Left renal cortex interstitium (tissue), 4 donors: ENCODE results near the gene IL11RA. TPM values are rescaled to one million over a fixed set of nuclear protein-coding genes. Genes with fewer than 3 reads are reported as not detected.
A peak's percentile ranks its signal among the peaks of the same experiment; 100 is the strongest.

ENCODE experiments used
- DNase-seq, 4 donors: peaks; one replicate each; pipeline ENCODE4 v3.0.0-alpha.2; 2013; ENCODE audit warnings: low read depth in 4 of 4, low spot score in 2 of 4, missing footprints in 1 of 4
- polyA plus RNA-seq, 4 donors: library from polyadenylated mRNA; unstranded; fragments of 120-200 nt; gene quantifications; one replicate each; pipeline ENCODE4 v1.2.1, GENCODE V29; 2013; ENCODE audit not compliant: insufficient read length in 4 of 4

Gene IL11RA
- polyA plus RNA-seq, 4 donors, result 45.0 to 77.6 (median 68.5) TPM

GRCh38 chr9:34651321-34651720 lies 664 bp upstream of the IL11RA start:
- no peak for DNase-seq

- DNase-seq, result no peak
Measured at GRCh38 chr9:34652602-34653000, 616 bp downstream of the IL11RA start.

GRCh38 chr9:34653151-34654072 lies 1.4 kb downstream of the IL11RA start:
- no peak for DNase-seq

GRCh38 chr9:34654323-34655051 lies 2.5 kb downstream of the IL11RA start:
- no peak for DNase-seq

- DNase-seq, result no peak
Measured at GRCh38 chr9:34655394-34655793, 3.4 kb downstream of the IL11RA start.

GRCh38 chr9:34656992-34657391 lies 5.0 kb downstream of the IL11RA start:
- no peak for DNase-seq

- no peak for DNase-seq
Measured at GRCh38 chr9:34658461-34658860, 6.5 kb downstream of the IL11RA start.

- DNase-seq, result no peak
Measured at GRCh38 chr9:34659592-34660253, 7.7 kb downstream of the IL11RA start.

GRCh38 chr9:34662526-34663302 lies 10.7 kb downstream of the IL11RA start, which contains the start of gene CCL27:
Gene CCL27, minus strand, starts transcription at chr9:34662657. Its CDS starts 24 bp downstream, at chr9:34662633.
- no peak for DNase-seq

- no peak for DNase-seq
Measured at GRCh38 chr9:34663303-34663605, 11.3 kb downstream of the IL11RA start.

- DNase-seq, result peak in 1 of 4 donors; percentile 60
Measured at GRCh38 chr9:34664281-34665066, 12.5 kb downstream of the IL11RA start.

GRCh38 chr9:34665067-34665380 lies 13.0 kb downstream of the IL11RA start:
- DNase-seq, result no peak

- DNase-seq, result peak; percentile 83 to 93 (median 88)
Measured at GRCh38 chr9:34665381-34666250, 13.6 kb downstream of the IL11RA start.

GRCh38 chr9:34669809-34670562 lies 18.0 kb downstream of the IL11RA start:
- no peak for DNase-seq

GRCh38 chr9:34671307-34671706 lies 19.3 kb downstream of the IL11RA start:
- DNase-seq, result no peak

GRCh38 chr9:34674440-34674839 lies 22.5 kb downstream of the IL11RA start:
- no peak for DNase-seq

GRCh38 chr9:34675048-34675714 lies 23.2 kb downstream of the IL11RA start:
- DNase-seq, result no peak

GRCh38 chr9:34675869-34676268 lies 23.9 kb downstream of the IL11RA start:
- no peak for DNase-seq
